GM19238 (cell line): ENCODE data around the gene PCSK6.

ENCODE experiments used
- DNase-seq: peaks from one replicate; pipeline ENCODE4 v3.0.0; 2011; ENCODE audit warnings: low spot score; ENCODE audit not compliant: insufficient read length

Gene PCSK6

GRCh38 chr15:101499863-101500713 is 10.6 kb upstream of the PCSK6 start:
- no peak for DNase-seq

- DNase-seq, result no peak
These were observed 9.4 kb upstream of the PCSK6 start for GRCh38 chr15:101498717-101499480.

- DNase-seq, result no peak
These were observed 8.7 kb upstream of the PCSK6 start for GRCh38 chr15:101498076-101498716.

DNA sequence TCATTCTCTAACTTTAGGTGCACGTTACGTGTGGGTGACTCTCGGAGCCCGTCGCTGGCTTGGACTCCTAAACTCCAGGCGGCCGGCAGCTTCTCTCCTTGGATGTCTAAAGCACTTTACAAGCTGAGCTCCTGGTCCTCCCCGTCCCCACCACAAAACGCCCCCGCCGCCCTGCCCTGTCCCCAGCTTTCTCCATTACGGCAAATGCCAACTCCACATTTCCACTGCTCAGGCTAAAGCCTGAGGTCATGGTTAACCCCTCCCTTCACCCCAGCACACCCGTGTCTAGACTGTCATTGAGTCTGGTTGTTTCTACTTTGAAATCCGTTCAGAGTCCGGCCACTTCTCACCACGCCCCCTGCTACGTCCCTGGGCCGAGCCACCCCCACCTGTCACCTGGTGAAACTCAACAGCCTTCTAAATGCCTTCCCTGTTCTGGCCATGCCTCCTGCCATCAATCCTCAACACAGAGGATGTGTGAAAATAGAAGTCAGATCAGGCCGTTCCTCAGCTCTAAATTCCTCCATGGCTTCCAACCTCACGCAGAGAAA is 8.1 kb upstream of the PCSK6 start:
- DNase-seq, result no peak

GRCh38 chr15:101497017-101497416 is 7.5 kb upstream of the PCSK6 start:
- DNase-seq, result no peak

GRCh38 chr15:101496198-101496986 is 6.9 kb upstream of the PCSK6 start:
- DNase-seq, result no peak

DNA sequence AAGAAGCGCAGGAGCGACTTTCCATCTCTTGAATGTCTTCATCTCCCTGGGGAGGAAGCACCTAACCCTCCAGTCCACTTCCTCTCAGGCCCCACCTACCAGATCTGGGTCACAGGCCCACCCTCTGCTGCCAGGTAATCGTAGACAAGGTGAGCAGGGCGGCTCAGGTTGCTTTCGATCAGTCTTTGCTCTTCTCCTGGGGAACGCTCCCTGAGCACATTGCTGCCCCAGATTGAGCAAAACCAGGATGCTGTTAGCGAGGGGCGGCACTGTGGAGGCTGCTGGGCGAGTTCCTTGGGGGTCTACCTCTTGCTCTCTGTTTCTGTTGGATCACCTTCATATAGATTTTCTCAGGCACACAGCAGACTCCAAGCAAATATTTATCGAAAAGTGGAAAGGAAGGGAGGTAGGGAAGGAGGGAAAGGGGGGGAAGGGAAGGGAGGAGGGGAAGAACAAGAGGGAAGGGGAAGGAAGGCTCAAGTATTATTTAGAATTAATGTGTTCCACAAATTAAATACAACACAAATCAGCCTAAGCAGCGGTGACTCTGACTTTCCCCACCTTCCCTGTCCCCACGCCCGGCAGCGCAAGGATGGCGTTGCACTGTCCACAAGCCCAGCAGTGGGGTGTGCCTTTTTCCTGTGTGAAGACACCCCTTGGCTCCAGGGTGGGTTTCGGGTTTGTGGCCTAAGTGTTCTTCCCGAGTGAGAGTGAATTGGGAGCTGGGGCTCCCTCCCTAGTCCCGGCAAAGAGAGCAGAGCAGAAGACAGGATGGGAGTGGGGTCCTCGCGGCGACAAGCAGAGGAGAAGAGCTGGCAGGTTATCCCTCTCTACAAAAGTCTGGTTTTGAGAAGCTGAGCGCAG is 6.1 kb upstream of the PCSK6 start:
- DNase-seq, result no peak

DNA sequence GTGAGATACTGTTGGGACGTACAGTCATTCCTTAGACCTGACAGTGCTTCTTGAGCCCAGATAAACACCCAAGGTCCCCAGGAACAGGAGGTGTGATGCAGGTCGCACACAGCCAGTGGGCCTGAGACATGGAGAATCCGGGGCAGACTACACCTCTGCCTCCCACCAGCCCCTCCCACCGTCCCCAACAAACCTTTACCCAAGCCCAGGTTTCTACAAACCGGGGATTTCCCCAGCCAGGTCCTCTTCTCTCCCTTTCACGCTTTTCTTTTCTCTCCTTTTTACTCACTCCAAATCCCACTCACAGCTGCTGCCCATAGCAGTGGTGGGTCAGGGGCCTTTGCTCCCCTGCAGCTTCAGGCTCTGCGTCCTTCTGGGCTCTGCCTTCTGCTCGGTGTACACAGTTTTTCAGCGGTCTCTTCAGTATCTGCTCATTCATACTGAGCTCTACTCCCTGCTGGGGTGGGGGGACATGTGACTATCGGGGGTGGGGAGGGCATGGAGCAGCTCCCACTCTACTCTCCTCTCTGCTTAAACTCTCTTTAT is 4.8 kb upstream of the PCSK6 start:
- DNase-seq, result no peak

DNA sequence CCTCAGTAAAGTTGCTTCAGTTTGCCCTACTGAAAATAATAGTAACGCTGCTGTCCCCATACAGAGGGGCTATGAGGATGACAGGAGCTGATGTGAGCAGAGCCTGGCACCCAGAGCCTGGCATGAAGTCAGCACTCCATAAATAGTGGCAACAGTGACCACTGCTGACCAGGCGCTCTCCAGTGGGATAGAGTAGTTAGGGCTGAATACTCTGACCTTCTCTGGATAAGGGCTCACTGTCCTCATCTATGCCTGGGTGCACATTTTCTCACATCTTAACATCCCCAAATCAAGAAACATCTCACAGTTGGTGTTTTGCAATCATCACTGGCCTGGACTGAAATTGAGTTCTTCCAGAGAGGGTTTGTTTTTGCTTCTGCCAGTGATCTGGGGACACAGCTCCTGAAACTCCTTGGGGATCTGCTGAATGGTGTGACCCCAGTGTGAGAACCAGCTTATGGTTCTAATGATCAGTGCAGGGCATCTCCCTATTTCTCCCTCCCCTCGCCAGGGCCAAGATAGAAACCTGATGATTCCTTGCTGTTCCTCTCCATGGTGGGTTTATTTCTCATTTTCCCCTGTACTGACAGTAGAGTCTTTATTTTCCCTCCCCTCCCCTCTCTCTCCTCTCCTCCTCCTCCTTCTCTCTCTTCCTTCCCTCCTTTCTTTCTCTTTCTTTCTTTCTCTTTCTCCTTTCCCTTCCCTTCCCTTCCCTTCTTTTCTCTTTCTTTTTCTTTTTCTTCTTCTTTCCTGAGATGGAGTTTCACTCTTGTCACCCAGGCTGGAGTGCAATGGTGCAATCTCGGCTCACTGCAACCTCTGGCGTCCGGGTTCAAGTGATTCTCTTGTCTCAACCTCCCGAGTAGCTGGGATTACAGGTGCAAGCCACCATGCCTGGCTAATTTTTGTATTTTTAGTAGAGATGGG is 3.5 kb upstream of the PCSK6 start:
- DNase-seq, result no peak

- no peak for DNase-seq
These were observed 2.5 kb upstream of the PCSK6 start for GRCh38 chr15:101491734-101492640.

GRCh38 chr15:101490922-101491733 is 1.6 kb upstream of the PCSK6 start:
- DNase-seq, result no peak

DNA sequence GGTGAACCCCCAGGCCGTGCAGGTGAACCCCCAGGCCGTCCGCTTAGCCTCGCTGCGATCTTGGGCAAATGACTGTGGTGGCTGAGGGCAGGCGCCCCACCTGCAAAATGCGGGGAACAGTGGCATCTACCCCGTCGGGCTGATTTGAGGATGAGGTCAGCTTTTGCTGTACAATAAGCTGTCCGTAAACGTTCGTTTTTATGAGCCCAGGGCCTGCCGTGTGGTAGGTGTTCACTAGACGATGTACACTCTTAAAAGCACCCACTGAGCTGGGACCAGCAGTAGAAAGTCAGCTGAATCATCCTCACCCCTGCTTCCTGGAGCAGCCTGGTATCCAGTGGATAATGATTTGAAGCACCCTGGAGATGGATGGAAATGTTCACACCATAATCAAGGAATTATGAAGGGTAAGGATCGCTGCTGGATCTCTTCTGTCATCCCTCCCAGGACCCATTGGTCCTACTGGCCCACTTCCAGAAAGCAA is 943 bp upstream of the PCSK6 start:
- no peak for DNase-seq

GRCh38 chr15:101489237-101489598 is 289 bp downstream of the PCSK6 start:
- DNase-seq, result no peak

DNA sequence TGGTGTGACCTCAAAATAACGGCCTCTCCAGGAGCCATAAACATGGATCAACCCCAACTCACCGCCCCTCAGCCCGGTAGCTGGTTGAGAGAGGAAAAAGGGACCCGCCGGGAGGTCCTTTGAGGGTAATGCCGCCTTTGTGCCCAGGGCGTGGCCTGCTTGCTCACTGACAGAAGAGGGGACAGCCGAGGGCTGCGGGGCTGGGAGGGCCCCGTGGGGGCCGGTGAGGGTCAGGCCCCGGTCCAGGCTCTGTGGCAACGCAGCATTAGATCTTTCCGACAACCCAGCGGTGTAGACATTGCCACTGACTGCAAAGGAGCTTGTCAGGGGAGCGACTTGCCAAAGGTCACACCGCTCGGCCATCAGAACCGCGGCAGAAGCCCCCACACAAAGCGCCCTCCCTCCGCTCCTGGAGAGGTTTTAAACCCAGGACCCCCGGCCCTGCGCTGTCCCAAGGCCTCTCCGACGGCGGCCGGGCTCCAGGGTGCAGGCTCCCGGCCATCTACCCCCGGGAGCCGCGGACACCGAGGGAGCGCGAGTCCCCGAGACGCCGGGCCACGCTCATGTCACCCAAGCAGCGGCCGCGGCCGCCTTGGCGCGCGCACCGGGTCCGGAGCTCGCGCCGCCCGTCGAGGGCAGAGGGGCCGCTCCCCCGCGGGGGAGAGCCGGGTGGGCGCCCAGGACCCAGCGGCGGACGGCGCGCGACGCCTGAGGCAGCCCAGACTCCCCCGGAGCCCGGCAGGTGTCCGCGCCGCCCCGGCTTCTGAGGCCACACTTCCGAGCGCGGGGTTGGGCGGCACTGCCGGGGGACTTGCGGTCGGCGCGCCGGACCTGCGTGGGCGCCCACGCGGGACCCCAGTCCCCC is 975 bp downstream of the PCSK6 start:
- DNase-seq, result no peak

DNA sequence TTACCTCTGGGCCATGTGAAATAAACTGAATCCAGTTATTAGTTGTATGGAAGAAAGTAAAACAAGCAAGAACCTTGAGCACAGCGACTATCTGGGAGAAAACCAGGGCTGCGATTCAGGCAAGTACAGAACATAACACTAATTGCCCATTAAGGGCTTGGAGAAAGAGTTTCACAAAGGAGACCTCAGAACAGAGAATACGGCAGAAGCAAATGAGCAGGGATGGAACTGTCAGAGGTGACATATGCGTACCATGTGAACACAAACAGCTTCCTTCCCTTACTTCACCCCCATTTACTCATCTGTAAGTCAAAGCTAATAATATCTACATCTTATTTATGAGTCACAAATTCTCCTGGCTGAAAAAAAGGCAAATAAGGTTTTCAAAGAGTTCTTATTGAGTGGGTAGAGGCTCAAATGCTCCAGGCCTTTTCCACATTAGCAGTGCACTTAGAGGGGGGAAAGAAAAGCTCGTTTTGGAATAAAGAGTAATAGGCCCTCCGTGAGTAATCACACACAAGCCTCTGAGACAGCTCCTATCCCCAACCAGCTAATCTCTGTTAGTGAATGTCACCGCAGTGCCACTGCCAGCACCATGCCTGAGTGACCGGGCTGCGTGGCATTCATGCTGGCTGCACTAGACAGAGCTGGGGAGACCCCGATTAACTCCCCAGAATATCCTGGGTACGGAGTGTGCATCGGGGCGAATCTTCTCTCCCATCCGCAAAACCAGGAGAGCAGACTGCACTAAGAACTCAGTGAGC is 2.6 kb downstream of the PCSK6 start:
- DNase-seq, result no peak
